ENCODE results near the gene MRPL1.

GRCh38 chr4:77990904-77991358, 128.3 kb downstream of the MRPL1 start:
- TF ChIP-seq CTCF (IDR thresholded peaks at IDR 0.05) (no peak), POLR2A (IDR thresholded peaks at IDR 0.05) (no peak)

Data from body of pancreas (tissue), 4 donors.